Osteoblast (primary cell): Measurements from ENCODE around the gene AGFG1. TPM values are rescaled to one million over a fixed set of nuclear protein-coding genes. Genes with fewer than 3 reads are reported as not detected.

Experiments used
- DNase-seq: peaks from one replicate; pipeline ENCODE4 v3.0.0; 2011; ENCODE audit warnings: low spot score, mixed read lengths; ENCODE audit not compliant: insufficient read length; ENCODE audit errors: missing footprints
- H2AFZ ChIP-seq: 2 replicates; pipeline ENCODE4 v1.6.0; 2011; ENCODE audit warnings: mild to moderate bottlenecking, low read length
- H3K27ac ChIP-seq: 2 replicates; pipeline ENCODE4 v1.5.1; 2011; ENCODE audit warnings: mild to moderate bottlenecking, low read depth, low read length, moderate library complexity
- H3K27me3 ChIP-seq: 2 replicates; pipeline ENCODE4 v1.6.0; 2012; ENCODE audit warnings: mild to moderate bottlenecking, control low read depth, inconsistent platforms, low read length, moderate library complexity; ENCODE audit not compliant: insufficient read depth
- H3K36me3 ChIP-seq: 2 replicates; pipeline ENCODE4 v1.5.1; 2011; ENCODE audit warnings: mild to moderate bottlenecking, low read length, control low read depth, moderate library complexity; ENCODE audit not compliant: insufficient read depth
- H3K4me1 ChIP-seq: 2 replicates; pipeline ENCODE4 v1.5.1; 2011; ENCODE audit warnings: mild to moderate bottlenecking, low read length, control low read depth, moderate library complexity; ENCODE audit not compliant: insufficient read depth
- H3K4me2 ChIP-seq: 2 replicates; pipeline ENCODE4 v1.6.0; 2011; ENCODE audit warnings: mild to moderate bottlenecking, low read length; ENCODE audit not compliant: insufficient read depth
- H3K4me3 ChIP-seq: fragments of 200-600 bp; sonication (generic); 3 replicates; pipeline ENCODE4 v1.5.1; 2012; ENCODE audit warnings: mild to moderate bottlenecking, low read length, inconsistent platforms; ENCODE audit not compliant: insufficient read depth
- H3K79me2 ChIP-seq: 2 replicates; pipeline ENCODE4 v1.6.0; 2012; ENCODE audit warnings: mild to moderate bottlenecking, low read length, control low read depth, inconsistent platforms; ENCODE audit not compliant: insufficient read depth
- H3K9me3 ChIP-seq: 2 replicates; pipeline ENCODE4 v1.5.1; 2011; ENCODE audit warnings: low read depth, low read length, control low read depth
- H4K20me1 ChIP-seq: 2 replicates; pipeline ENCODE4 v1.6.0; 2012; ENCODE audit warnings: mild to moderate bottlenecking, low read length, control low read depth; ENCODE audit not compliant: insufficient read depth
- CTCF ChIP-seq: IDR thresholded peaks from 2 replicates; pipeline ENCODE4 v1.5.1; 2011; ENCODE audit warnings: mild to moderate bottlenecking, low read depth, low read length, moderate library complexity; ENCODE audit errors: extremely low read depth
- total RNA-seq: library from RNA; depleted of rRNA; stranded (reverse); fragments of >200 nt; gene quantifications from 2 replicates; pipeline ENCODE4 v1.2.3, GENCODE V29; 2012

The AGFG1 gene
- total RNA-seq, 1 donor = 48.5 TPM

- H3K79me2 ChIP-seq = peaks cover 94% of the 10 kb centered on the region
- H3K27ac ChIP-seq = no peak overlapping the region
- peaks cover 19% of the 10 kb centered on the region for H4K20me1 ChIP-seq
These were observed 21.6 kb downstream of the AGFG1 start for GRCh38 chr2:227493524-227493923.

GRCh38 chr2:227497158-227497557, 25.2 kb downstream of the AGFG1 start:
- Histone ChIP-seq H3K27ac (no peak overlapping the region), H4K20me1 (peaks cover 23% of the 10 kb centered on the region), H3K4me3 (no peak overlapping the region), H3K4me1 (no peaks in the 10 kb centered on the region), H3K9me3 (no peaks in the 10 kb centered on the region), H3K36me3 (peaks cover 8% of the 10 kb centered on the region), H3K4me2 (no peak overlapping the region), H2AFZ (no peak overlapping the region), H3K27me3 (no peaks in the 10 kb centered on the region), H3K79me2 (peaks cover 95% of the 10 kb centered on the region)
- TF ChIP-seq CTCF = no peak
- no peak for DNase-seq

More at GRCh38 chr2:227493524-227493923, 21.6 kb downstream of the AGFG1 start:
- no peak overlapping the region for H2AFZ ChIP-seq
- DNase-seq = no peak
- no peaks in the 10 kb centered on the region for H3K27me3 ChIP-seq
- H3K36me3 ChIP-seq = peaks cover 8% of the 10 kb centered on the region
- no peak overlapping the region for H3K4me2 ChIP-seq
- no peaks in the 10 kb centered on the region for H3K4me1 ChIP-seq
- H3K4me3 ChIP-seq = no peak overlapping the region
- TF ChIP-seq CTCF = no peak
- no peaks in the 10 kb centered on the region for H3K9me3 ChIP-seq

GRCh38 chr2:227499627-227500300, 27.8 kb downstream of the AGFG1 start:
- peak; percentile 52 for DNase-seq
- no peak for TF ChIP-seq CTCF
- no peak overlapping the region for H2AFZ ChIP-seq

GRCh38 chr2:227500301-227500630, 28.3 kb downstream of the AGFG1 start:
- TF ChIP-seq CTCF = no peak
- peaks cover 2% of the 10 kb centered on the region for H3K36me3 ChIP-seq
- H4K20me1 ChIP-seq = peaks cover 34% of the 10 kb centered on the region

More at GRCh38 chr2:227499627-227500300, 27.8 kb downstream of the AGFG1 start:
- Histone ChIP-seq H3K36me3 (peaks cover 7% of the 10 kb centered on the region), H3K4me1 (peaks cover 15% of the 10 kb centered on the region), H3K9me3 (no peaks in the 10 kb centered on the region), H4K20me1 (peaks cover 32% of the 10 kb centered on the region), H3K4me2 (no peak overlapping the region), H3K27me3 (no peaks in the 10 kb centered on the region), H3K79me2 (peaks cover 95% of the 10 kb centered on the region), H3K4me3 (no peak overlapping the region), H3K27ac (no peak overlapping the region)

More at GRCh38 chr2:227500301-227500630, 28.3 kb downstream of the AGFG1 start:
- Histone ChIP-seq H3K4me1 (peaks cover 15% of the 10 kb centered on the region), H3K79me2 (peaks cover 95% of the 10 kb centered on the region), H3K4me2 (no peak overlapping the region), H2AFZ (no peak overlapping the region), H3K27ac (no peak overlapping the region), H3K4me3 (no peak overlapping the region), H3K9me3 (no peaks in the 10 kb centered on the region), H3K27me3 (no peaks in the 10 kb centered on the region)
- DNase-seq = no peak
